NCI-H1092 treated with DMSO at 0.1 percent for 48 hours (cell line): ENCODE data around the gene LRRC57.

Experiments used
- DNase-seq: peaks from one replicate; lab custom pipeline; 2025; lab: John Stamatoyannopoulos, UW

LRRC57 gene

DNA sequence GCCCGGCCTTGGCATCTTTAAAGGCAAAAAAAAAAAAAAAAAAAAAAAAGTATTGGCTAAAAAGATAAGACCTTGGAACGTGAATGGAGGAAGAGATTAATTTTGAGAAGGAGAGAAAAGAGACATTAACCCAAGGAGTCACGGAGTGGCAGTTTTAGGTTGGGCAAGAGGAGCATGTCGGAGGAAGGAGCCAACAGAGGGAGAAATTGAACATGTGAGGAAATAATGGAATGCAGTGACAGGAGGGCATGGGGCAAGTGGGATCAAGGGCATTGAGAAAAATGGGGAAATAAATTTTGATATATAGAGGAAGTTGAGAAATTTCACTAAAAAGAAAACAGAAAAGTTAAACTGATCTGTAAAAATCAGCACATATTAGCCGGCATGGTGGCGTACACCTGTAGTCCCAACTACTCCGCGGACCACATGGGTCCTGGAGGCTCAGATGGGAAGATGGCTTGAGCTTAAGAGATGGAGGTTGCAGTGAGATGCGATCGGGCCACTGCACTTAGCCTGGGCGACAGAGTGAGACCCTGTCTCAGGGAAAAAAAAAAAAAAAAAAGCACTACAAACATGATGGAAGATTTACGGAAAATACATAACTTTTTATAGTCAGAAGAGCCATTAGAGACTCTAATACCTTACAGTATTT lies 1.3 kb upstream of the LRRC57 start:
- DNase-seq = no peak

DNA sequence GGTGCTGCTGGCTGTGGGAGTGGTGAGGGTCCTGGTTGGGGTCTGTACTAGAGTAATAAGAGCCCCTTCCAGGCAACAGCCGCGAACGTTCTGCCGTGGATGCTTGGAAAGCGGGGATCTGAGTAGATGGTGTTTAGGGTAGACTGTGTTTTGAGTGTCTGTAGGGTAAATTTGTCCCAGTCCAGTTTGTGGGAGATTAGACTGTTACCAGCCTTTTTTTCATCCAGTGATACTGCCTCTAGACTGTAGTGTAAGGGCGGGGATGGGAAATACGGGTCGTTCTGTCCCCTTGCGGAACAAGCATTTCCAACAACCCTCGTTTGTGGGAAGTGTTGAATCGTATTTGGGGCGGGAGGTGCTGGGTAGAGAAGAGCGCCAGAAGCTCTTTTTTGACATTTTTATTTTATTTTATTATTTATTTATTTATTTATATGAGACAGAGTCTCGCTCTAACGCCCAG lies 469 bp upstream of the LRRC57 start:
- DNase-seq = peak; percentile 73

GRCh38 chr15:42547918-42548248 lies 710 bp downstream of the LRRC57 start:
- no peak for DNase-seq

GRCh38 chr15:42544853-42545629 lies 3.6 kb downstream of the LRRC57 start:
- DNase-seq = no peak

- no peak for DNase-seq
Observed at GRCh38 chr15:42533246-42533645, 15.3 kb downstream of the LRRC57 start.

DNA sequence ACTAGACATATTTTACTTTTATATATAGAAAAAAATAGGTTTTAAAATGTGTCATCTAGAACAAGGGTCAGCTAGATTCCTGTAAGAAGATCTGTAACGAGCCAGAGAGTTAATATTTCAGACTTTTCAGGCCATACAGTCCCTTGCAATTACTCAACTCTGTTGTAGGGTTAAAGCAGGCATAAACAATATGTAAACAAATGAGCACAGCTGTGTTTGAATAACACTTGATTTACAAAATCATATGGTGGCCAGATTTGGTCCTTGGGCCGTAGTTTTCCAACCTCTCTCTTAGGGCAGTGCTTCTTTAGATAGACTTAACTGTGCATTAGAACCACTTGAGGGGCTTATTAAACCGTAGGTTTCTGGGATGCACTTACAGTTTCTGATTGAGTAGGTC lies 19.6 kb downstream of the LRRC57 start:
- no peak for DNase-seq

GRCh38 chr15:42523331-42523730 lies 25.3 kb downstream of the LRRC57 start:
- DNase-seq = no peak

GRCh38 chr15:42511007-42511391 lies 37.6 kb downstream of the LRRC57 start:
- no peak for DNase-seq

DNA sequence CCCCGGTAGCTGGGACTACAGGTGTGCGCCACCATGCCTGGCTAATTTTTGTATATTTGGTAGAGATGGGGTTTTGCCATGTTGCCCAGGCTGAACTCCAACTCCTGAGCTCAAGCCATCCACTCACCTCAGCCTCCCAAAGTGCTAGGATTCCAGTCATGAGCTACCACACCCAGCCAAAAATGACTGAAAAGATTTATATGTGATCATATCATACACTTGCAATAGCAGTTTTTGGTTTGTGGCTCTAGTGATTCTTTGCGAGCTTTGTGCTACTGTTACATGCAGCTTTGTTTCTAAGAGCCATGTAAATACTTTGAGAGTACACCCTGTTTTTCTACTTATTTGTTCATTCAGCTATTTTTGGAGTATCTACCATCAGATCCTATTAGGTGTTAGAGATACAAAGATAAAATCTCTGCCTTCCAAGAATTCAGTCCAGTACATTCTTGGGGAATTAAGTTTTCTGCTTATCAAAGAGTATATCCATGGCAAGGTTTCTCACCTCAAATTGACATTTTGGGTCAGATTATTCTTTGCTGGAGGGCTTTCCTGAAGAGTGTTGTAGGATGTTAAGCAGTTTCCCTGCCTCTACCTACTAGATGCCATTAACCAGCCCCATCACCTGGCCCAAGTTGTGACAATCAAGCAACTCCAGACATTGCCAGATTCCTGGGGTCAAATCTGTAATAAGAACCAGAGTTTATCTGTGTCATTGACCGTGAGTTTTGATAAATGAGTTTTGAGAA lies 38.2 kb downstream of the LRRC57 start:
- no peak for DNase-seq

DNA sequence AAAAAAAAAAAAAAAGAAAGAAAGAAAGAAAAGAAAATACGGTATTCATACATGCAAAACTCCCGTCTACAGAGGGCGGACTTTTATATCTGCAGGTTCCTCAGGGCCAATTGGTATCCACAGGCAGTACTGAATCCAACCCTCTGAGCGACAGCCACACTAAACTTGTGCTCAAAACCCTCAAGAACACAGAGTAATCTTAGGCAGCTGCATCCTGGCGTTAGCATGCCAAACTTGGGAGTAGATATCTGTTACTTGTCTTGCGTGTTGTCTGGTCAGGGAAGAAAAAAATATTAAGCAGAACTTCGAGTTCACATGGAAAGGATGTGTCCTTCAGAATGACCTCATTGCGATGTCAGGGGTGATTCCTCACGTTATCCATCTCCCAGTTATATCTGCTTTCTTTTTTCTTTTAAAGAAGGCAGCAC lies 40.3 kb downstream of the LRRC57 start:
- no peak for DNase-seq

GRCh38 chr15:42507514-42507913 lies 41.1 kb downstream of the LRRC57 start:
- no peak for DNase-seq

GRCh38 chr15:42504631-42505030 lies 44.0 kb downstream of the LRRC57 start:
- no peak for DNase-seq

DNA sequence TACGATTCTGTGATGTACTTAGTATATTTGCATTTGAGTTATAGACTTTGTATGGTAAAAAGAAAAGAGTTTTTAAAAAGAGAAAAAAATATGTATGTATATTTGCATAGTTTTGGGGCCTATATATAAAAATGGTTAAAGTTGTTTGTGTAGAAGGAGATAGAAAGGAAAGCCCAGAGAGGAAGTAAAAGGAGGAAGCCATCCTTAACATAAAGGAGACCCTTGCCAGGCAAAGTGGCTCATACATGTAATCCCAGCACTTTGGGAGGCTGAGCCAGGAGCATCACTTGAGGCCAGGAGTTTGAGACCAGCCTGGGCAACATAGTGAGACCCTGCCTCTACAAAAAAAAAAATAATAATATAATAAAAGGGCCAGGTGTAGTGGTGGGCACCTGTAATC lies 44.8 kb downstream of the LRRC57 start:
- DNase-seq = no peak

- DNase-seq = no peak
Observed at GRCh38 chr15:42502477-42502876, 46.1 kb downstream of the LRRC57 start.

- DNase-seq = no peak
Observed at GRCh38 chr15:42499858-42500609, 48.6 kb downstream of the LRRC57 start.

GRCh38 chr15:42498212-42499068 lies 50.2 kb downstream of the LRRC57 start:
- no peak for DNase-seq

- DNase-seq = peak; percentile 63
Observed at GRCh38 chr15:42495361-42496212, 53.0 kb downstream of the LRRC57 start, which contains the start of gene SNAP23. SNAP23 (plus strand) TSS chr15:42495634; CDS start chr15:42511847, 16,213 bp downstream.

DNA sequence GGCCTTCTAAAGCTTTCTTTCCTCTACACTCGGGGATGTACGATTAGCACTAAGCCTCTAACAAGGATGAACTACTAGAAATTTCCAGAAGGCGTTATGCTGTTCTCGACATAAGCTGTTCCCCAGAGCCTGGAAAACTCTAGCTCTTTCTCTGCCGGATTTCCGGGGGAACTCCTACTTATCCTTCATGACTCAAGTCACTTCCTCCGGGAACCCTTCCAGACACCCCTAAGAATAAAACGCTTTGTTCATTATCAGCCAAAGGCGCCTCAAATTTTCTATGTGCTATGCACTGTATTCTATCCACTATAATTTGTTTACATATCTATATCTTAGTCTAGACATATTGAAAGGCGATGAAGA lies 53.6 kb downstream of the LRRC57 start:
- no peak for DNase-seq

DNA sequence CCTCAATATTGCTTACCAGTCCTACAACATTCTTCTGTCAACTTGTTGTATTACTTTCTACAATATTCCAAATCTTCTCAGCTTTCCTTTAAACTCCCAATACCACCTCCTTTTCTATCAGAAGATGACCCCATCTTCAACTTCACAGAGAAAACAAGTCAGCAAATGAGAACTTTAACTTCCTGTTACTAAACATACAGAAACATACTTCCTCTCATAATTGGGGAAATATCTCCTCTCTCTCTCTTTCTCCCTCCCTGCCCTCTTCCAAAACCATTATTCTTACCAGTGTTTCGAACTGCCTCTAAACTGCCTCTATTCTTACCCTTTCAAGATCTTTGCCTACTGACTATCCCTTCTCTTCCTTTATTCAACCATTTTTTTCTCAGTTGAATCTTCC lies 54.9 kb downstream of the LRRC57 start:
- no peak for DNase-seq

DNA sequence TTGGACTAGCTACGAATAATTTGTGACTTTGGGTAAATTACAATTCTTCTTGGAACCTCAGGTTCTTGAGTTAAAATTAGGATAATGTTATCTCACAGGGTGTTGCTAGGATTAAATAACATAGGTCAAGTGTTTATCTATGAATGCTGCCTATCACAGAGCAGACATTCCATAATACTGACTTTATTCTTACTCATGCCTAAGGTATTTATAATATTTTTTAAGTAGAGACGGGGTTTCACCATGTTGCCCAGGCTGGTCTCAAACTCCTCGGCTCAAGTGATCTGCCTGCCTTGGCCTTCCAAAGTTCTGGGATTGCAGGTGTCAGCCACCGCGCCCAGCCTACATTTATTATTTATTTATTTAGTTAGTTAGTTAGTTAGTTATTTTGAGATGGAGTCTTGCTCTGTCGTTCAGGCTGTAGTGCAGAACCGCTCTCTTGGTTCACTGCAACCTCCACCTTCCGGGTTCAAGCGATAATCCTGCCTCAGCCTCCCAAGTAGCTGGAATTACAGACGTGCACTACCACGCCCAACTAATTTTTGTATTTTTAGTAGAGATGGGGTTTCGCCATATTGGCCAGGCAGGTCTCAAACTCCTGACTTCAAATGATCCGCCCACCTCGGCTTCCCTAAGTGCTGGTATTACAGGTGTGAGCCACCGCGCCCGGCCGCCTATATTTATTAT lies 56.9 kb downstream of the LRRC57 start:
- DNase-seq = no peak
